Measurements from ENCODE around the gene TMEM37.
A peak's percentile ranks its signal among the peaks of the same experiment; 100 is the strongest.

The TMEM37 gene

GRCh38 chr2:119462574-119462973, 30.9 kb downstream of the TMEM37 start:
- no peak for DNase-seq

DNA sequence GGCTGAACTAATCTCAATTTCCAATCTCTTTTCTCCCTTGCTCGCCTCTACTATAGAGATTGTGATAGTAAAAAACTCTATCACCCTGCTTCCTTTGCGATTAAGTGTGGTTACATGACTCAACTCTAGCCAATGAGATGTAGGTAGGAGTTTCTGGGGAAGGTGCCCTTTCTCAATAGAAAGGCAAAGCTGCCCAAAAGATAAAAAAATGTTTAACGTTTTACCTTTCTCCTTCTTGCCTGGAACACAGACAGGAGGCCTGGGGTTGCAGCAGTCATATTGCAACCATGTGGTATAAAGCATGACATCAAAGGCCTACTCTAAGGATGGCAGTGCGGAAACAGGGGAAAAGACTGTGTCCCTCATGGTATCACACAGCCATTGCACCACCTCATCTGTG, 31.5 kb downstream of the TMEM37 start:
- DNase-seq, result no peak

GRCh38 chr2:119463990-119464389, 32.3 kb downstream of the TMEM37 start:
- no peak for DNase-seq

- no peak for DNase-seq
Observed at GRCh38 chr2:119464981-119465380, 33.3 kb downstream of the TMEM37 start.

DNA sequence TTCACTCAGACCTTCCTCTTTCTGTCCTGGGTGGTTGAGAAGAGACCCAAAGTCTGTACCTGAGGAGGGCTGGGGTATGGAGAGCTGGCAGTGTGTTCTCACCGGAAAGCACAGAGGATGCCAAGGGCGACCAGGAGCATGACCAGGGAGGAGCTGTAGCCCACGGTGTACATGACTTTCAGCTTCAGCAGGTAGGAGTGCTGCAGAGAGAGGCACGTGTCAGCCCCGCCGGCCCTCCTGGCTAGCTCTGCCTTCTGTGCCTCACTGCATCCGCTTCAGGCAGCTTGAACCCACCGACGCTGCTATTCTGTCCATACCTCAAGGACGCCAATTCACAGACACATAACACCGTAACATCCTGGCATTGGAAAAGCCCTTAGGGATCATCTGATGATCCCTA, 34.0 kb downstream of the TMEM37 start:
- no peak for DNase-seq

DNA sequence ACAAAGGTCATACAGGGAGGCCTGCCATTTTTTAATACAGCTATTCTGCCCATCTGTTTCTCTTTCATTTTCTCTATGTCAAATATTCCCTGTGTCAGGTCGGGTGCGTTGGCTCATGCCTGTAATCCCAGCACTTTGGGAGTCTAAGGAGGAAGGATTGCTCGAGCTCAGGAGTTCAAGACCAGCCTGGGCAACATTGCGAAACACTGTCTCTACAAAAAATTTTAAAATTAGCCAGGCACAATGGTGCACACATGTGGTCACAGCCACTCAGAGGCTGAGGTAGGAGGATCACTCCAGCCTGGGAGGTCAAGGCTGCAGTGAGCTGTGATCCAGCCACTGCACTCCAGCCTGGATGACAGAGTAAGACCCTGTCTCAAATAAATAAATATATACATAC, 34.7 kb downstream of the TMEM37 start:
- DNase-seq, result no peak

- no peak for DNase-seq
Observed at GRCh38 chr2:119468154-119468955, 36.7 kb downstream of the TMEM37 start.

GRCh38 chr2:119469131-119469530, 37.5 kb downstream of the TMEM37 start:
- no peak for DNase-seq

- DNase-seq, result no peak
Observed at GRCh38 chr2:119469661-119470297, 38.1 kb downstream of the TMEM37 start.

DNA sequence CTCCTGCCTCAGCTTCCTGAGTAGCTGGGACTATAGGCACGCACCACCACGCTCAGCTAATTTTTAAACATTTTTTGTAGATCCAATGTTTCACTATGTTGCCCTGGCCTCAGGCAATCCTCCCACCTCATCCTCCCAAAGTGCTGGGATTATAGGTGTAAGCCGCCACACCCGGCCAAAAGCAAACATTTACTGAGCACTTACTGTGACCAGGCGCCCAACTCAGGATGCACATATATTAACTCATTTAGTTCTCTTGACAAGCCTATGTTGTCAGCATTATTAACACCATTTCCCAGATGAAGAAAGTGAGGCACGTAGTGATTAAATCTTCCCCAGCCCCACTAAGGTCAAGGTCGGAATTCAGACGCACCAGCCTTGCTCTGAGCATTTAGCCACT, 41.1 kb downstream of the TMEM37 start:
- DNase-seq, result no peak

- DNase-seq, result no peak
Observed at GRCh38 chr2:119473621-119474370, 42.1 kb downstream of the TMEM37 start.

DNA sequence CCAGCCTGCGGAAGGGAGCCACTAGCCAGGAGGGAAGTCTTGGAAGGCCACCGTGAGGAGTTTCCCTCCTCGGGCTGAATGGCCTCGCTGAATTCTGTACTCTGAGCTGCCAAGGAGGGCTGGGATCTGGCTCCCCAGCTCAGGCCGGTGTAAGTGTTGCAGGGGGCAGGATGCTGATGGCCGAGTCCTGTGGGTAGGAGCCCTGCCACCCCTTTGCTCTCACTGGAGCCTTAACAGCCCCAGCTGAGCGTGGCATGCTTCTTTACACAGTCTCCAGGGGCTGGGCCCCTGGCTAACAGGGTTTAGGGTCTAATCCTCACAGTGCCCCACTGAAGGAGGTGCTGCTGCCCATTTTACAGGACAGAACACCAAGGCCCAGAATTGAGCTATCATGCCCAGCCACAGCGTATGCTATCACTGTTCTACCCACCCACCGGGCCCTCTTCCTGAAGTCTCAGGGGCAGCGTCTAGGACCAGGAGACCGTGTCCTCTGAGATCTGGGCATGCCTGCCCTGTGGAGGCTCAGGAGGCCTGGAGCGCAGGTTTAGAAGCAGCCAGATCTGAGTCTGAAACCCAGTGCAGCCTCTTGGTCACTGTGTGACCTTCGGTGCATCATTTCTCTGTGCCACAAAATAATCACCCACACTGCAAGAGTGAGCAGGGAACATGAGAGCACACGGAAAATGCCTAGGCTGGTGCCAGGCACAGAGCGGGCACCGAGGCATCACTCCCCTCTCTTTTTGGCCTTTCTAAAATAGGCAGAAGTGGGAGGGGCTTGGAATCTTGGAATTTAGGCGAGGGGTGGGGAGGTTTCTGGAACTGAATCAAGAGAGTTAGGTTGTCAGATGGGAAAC, 42.9 kb downstream of the TMEM37 start:
- DNase-seq, result no peak

DNA sequence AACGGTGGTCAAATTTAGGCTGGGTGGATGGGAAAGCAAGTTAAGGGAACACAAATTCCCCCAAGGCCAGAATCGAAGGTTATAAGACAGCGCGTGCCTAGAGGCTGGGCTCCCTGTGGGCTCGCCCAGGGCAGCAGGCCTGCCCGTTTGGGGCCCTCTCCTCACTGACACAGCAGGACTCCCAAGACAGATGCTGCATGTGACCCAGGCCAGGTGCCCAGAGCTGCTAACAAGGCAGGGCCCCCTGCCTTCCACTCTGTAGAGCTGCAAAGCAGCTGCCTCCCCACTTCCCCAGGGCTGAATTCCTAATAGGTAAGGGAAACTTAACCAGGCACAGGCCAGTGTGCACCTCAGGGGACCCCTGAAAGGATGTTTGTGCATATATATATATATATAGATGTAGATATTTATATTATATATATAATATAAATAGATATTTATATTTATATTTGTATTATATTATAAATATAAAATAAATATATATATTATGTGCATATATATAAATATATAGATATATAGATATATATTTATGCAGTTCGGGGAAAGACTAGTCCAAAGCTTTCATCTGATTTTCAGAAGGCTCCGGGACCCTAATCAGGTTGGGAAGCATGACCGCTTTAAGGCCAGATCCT, 43.7 kb downstream of the TMEM37 start:
- peak; percentile 55 for DNase-seq

GRCh38 chr2:119475857-119476244, 44.2 kb downstream of the TMEM37 start:
- no peak for DNase-seq

DNA sequence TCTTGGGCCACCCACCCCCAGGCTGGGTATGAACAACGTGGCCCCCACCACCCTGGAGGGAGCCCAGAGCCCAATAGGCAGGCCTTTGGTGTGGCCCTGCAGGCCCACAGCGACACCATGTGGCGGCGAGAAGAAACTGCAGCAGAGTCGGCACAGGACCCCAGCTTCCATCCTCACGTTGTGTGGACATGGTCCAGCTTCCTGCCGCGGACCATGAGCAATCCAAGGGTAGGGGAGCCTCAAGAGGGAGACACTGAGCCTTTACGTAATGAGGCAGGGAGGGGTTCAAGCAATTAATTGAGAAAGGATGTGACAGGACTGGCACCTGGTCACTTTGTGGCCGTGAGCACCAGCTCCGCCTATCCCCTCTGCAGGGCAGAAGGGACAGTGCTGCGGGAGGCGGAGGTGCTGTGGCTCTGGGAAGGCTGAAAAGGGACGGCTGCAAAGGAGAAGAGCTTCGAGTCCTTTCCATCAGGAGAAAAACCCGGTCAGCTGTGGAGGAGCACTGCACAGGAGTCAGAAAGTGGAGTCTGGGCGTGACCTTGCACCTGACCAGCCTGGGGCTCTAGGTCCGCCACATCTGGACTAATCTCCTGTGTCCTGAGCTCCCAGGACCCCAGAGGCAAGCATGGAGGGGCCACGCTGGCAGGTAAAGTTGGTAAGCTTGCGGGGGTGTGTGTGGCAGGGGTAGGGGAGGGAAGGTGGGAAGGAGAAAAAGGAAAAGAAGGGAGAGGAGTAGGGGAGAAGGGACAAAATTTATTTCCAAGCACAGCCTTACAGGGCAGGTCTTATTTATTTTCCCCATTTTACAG, 44.9 kb downstream of the TMEM37 start:
- peak; percentile 74 for DNase-seq

- DNase-seq, result no peak
Observed at GRCh38 chr2:119477113-119477505, 45.5 kb downstream of the TMEM37 start.

GRCh38 chr2:119478188-119478977, 46.7 kb downstream of the TMEM37 start:
- no peak for DNase-seq

DNA sequence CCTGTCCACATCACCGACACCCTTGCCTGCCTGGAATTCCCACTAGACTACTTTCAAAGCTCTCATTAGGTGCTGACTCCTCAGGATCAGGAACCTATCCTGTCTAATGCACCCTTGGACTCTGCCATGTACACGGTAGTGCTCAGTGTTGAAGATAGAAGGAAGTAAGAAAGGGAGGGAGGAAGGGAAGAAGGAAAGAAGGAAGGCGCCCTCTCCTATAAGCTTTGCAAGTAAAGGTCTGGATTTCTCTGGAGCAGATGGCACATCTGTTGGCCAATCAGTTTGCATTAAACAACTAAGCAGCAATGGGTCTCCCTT, 47.3 kb downstream of the TMEM37 start:
- DNase-seq, result no peak

GRCh38 chr2:119480184-119480583, 48.5 kb downstream of the TMEM37 start:
- DNase-seq, result no peak

- no peak for DNase-seq
Observed at GRCh38 chr2:119480718-119481142, 49.1 kb downstream of the TMEM37 start.
